Ureter (tissue), 1 donor: Measurements from ENCODE around the gene KIF25. TPM values are rescaled to one million over a fixed set of nuclear protein-coding genes. Genes with fewer than 3 reads are reported as not detected.
A peak's percentile ranks its signal among the peaks of the same experiment; 100 is the strongest.

ENCODE experiments used
- DNase-seq: peaks from one replicate; pipeline ENCODE4 v3.0.0-alpha.2; 2020; ENCODE audit warnings: low spot score
- total RNA-seq: library from RNA; stranded (reverse); gene quantifications from one replicate; pipeline ENCODE4 v1.2.4, GENCODE V29; 2023
- donor health status: DM: yes; HTN: yes; CAD: no.

KIF25 gene
- total RNA-seq, 1 donor from 2014 or later = not detected

- DNase-seq = peak; percentile 40
Measured at GRCh38 chr6:168035661-168036545, 38.4 kb downstream of the KIF25 start.

DNA sequence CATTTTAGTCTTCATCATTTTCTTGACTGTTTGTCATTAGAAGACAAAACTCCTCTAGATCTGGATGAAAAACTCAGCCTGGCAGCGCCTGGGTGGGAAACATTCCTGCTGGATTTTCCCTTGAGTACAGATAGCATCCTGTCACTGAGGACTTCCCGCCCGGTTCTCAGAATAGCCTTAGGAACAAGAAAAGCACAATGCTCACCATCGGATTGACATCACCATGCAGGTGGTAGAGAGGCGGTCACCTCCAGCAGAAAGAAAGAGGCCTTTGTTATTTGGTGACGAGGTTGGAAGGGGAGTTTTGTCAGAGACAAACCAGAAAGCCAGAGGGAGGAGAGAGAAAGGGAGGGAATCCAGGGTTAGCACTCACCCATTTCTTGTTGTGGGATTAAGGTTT, 39.8 kb downstream of the KIF25 start:
- DNase-seq = no peak

DNA sequence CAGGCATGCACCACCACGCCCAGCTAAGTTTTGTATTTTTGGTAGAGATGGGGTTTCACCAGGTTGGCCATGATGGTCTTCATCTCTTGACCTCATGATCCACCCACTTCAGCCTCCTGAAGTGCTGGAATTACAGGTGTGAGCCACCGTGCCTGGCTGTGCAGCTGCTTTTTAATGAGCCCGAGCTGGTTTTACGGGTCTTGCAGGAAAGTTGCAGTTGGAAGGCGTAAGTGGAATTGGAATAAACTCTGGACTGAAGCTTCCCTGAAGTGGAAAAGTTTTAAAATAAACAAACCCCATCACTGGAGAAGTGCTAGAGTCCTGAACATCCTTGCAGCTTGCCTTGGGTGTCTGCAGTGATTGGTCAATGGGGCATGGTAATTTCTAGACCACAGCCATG, 40.4 kb downstream of the KIF25 start:
- DNase-seq = no peak

DNA sequence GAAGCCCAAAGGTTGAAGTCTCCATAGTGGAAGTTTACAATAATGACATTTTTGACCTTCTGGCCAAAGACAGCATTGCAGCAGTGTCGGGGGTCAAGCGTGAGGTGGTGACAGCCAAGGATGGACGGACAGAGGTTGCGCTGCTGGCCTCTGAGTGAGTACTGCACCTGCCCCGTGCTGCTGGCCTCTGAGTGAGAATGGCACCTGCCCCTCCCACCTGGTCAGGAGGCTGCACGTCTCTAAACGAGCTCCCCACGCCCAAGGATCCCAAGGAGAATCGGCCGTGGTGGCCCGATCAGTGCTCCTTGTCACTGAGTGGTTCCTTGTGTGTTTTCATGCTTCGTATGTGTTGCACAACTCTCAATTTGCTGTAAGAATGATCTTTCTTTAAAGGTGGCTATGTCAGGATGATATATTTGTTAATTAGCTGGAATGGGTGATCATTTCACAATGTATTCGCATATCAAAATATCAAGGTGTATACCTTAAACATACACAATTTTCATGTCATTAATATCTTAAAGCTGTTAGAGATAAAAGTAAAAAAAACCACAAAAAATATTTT, 41.2 kb downstream of the KIF25 start:
- DNase-seq = no peak

DNA sequence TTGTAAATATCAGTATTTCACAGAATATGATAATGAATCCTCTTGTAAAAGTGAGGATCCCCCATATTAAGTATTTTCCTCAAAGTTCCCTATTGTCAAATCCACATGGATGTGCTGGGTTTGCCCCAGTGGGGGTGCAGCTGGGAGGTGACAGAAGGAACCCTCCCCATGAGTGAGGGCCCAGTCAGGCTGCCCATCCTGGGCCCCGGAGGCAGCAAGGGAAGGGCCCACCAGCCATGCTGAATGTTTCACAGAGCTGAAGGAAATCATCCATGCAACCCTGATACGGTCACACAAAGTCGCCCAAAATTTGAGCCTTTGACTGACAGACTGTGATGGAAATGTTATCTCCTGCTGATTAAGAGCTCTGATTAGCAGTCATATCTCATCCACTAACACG, 41.8 kb downstream of the KIF25 start:
- no peak for DNase-seq

DNA sequence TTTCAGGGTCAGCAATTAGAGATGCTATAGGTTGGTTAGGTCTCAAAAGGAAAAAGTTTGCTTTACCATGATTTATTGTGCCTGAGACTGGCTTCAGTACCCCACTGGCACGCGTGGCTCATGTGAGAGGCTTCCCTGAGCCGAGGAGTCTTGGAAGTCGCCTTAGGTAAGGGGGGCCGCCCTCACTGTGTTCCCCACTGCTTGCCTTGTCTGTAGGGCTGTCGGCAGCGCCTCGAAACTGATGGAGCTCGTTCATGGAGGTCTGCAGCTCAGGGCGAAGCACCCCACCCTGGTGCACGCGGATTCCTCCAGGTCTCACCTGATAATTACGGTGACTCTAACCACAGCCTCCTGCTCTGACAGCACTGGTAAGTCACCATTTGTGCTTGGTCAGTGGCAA, 42.4 kb downstream of the KIF25 start:
- no peak for DNase-seq

- no peak for DNase-seq
Measured at GRCh38 chr6:168040856-168041496, 43.5 kb downstream of the KIF25 start.

DNA sequence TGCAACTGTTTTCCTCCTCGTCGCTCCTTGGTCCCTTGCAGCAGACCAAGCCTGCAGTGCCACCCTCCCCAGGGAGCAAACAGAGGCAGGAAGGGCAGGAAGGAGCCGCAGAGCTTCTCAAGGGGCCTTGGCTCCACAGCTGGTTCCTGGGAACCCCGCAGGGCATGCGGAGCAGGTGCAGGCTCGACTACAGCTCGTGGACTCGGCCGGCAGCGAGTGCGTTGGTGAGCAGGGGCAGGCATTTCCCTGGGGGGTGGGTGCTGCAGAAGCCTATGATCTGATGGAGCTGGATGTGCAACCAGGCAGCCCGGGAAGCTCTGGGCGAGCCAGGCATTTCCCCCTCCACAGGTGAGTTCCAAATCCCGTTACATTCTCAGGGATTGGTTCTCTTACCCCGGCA, 44.5 kb downstream of the KIF25 start:
- no peak for DNase-seq

GRCh38 chr6:168042426-168043192, 45.1 kb downstream of the KIF25 start:
- no peak for DNase-seq

GRCh38 chr6:168043193-168043847, 45.8 kb downstream of the KIF25 start:
- no peak for DNase-seq

GRCh38 chr6:168043848-168044415, 46.5 kb downstream of the KIF25 start:
- no peak for DNase-seq

GRCh38 chr6:168044521-168045130, 47.2 kb downstream of the KIF25 start:
- DNase-seq = no peak

- DNase-seq = no peak
Measured at GRCh38 chr6:168045141-168045691, 47.7 kb downstream of the KIF25 start.

GRCh38 chr6:168045706-168046620, 48.5 kb downstream of the KIF25 start:
- DNase-seq = no peak

- no peak for DNase-seq
Measured at GRCh38 chr6:168046696-168047095, 49.2 kb downstream of the KIF25 start.

DNA sequence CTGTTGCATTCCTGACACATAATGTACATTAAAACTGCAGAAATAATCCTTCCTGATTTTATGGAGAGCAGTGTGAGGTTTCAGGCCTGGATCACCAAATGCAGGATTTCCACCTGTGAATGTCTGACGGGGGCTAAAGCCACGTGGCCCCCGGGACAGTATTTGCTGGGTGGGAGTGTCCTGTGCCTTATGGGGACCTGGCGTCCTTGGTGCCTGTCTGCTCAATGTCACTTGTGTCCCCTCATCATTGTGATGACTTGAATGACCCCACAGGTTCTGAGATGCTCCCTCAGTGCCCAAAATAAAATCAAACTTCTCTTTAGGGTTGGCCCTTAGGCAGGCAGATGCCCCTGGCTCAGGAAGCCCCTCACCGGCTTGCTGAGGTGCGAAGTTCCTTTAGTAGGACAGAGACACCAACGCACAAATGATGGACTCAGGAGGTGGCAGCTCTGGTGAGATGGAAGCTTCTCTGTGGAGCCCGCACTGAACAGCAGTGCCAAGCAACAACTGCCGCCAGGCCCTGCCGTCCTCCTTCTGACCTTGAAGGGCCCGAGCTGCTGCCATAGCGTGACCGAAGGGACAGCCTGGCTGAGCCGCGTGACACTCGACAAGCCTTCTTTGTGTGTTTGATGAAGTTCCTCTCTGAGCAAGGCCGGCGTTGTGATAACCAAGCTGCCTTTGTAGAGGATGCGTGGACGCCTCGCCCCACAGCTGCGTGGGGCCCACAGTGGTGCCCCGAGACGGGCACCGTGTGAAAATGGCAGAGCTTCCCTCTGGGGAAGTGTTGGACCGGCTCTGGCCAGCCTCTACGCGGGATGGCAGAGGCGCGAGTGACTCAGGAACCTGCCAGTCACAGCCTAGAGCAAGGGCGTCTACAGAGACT, 50.6 kb downstream of the KIF25 start:
- no peak for DNase-seq

- no peak for DNase-seq
Measured at GRCh38 chr6:168048724-168049025, 51.2 kb downstream of the KIF25 start.

- DNase-seq = no peak
Measured at GRCh38 chr6:168049277-168049676, 51.8 kb downstream of the KIF25 start.
